Bronchial epithelial cell (primary cell): ENCODE measurements around the gene ZKSCAN2. TPM values are rescaled to one million over a fixed set of nuclear protein-coding genes. Genes with fewer than 3 reads are reported as not detected.

ENCODE experiments used
- DNase-seq: peaks from one replicate; pipeline ENCODE4 v3.0.0-alpha.2; 2010; ENCODE audit warnings: low read depth
- FAIRE-seq: peaks from 2 replicates; lab custom pipeline; 2011; peaks lifted over from hg19 to GRCh38; lab: Jason Lieb, UNC
- H3K27me3 ChIP-seq: 2 replicates; pipeline ENCODE4 v1.5.1; 2011; ENCODE audit warnings: low read length; ENCODE audit not compliant: control insufficient read depth, insufficient read depth
- H3K36me3 ChIP-seq: 2 replicates; pipeline ENCODE4 v1.5.1; 2011; ENCODE audit warnings: low read length; ENCODE audit not compliant: control insufficient read depth, insufficient read depth
- H3K4me3 ChIP-seq: 2 replicates; pipeline ENCODE4 v1.5.1; 2011; ENCODE audit warnings: mild to moderate bottlenecking, low read depth, low read length, control low read depth
- CTCF ChIP-seq: IDR thresholded peaks from 2 replicates; pipeline ENCODE4 v1.5.1; 2011; ENCODE audit warnings: mild to moderate bottlenecking, moderate library complexity, low read length, control low read depth, inconsistent platforms; ENCODE audit not compliant: insufficient read depth, severe bottlenecking
- total RNA-seq: library from RNA; depleted of rRNA; stranded (reverse); fragments of >200 nt; gene quantifications from 2 replicates; pipeline ENCODE4 v1.2.1, GENCODE V29; 2014

The ZKSCAN2 gene
- total RNA-seq, 1 donor from 2014 or later, result 3.4 TPM

- no peak for TF ChIP-seq CTCF
- no peak for FAIRE-seq
Measured at GRCh38 chr16:25264597-25264996, 7.0 kb upstream of the ZKSCAN2 start.

GRCh38 chr16:25260416-25260815, 2.8 kb upstream of the ZKSCAN2 start:
- DNase-seq, result no peak
- FAIRE-seq, result no peak
- no peak overlapping the region for H3K4me3 ChIP-seq
- peaks cover 2% of the 10 kb centered on the region for H3K36me3 ChIP-seq
- TF ChIP-seq CTCF, result no peak
- no peaks in the 10 kb centered on the region for H3K27me3 ChIP-seq

More at GRCh38 chr16:25264597-25264996, 7.0 kb upstream of the ZKSCAN2 start:
- no peak for DNase-seq
- Histone ChIP-seq H3K4me3 (no peak overlapping the region), H3K27me3 (no peaks in the 10 kb centered on the region), H3K36me3 (peaks cover 2% of the 10 kb centered on the region)

GRCh38 chr16:25258861-25259179, 1.2 kb upstream of the ZKSCAN2 start:
- H3K4me3 ChIP-seq, result peak overlapping the region; percentile 84
- no peak for FAIRE-seq
- peaks cover 2% of the 10 kb centered on the region for H3K36me3 ChIP-seq
- no peak for DNase-seq
- H3K27me3 ChIP-seq, result no peaks in the 10 kb centered on the region
- no peak for TF ChIP-seq CTCF

GRCh38 chr16:25257956-25258860, 563 bp upstream of the ZKSCAN2 start:
- no peaks in the 10 kb centered on the region for H3K27me3 ChIP-seq
- peaks cover 2% of the 10 kb centered on the region for H3K36me3 ChIP-seq
- FAIRE-seq (no peak), DNase-seq (peak; percentile 40)
- TF ChIP-seq CTCF, result no peak
- H3K4me3 ChIP-seq, result peak overlapping the region; percentile 84

GRCh38 chr16:25256695-25257469, 763 bp downstream of the ZKSCAN2 start:
- Histone ChIP-seq H3K4me3 (peak overlapping the region; percentile 84), H3K36me3 (no peaks in the 10 kb centered on the region), H3K27me3 (no peaks in the 10 kb centered on the region)
- no peak for TF ChIP-seq CTCF
- peak; percentile 7 for DNase-seq
- FAIRE-seq, result no peak
